Activated CD8-positive, alpha-beta memory T cell treated with anti-CD3 and anti-CD28 coated beads for 24 hours (primary cell): ENCODE results near the gene ARHGEF3.
"Not testable (repeated sequence)": the region's sequence is repeated elsewhere in the genome, so short reads cannot be mapped to it uniquely, and the experiment has no call there.

Experiments
- DNase-seq: peaks from one replicate; pipeline ENCODE4 v3.0.0-alpha.2; 2020

The ARHGEF3 gene

DNA sequence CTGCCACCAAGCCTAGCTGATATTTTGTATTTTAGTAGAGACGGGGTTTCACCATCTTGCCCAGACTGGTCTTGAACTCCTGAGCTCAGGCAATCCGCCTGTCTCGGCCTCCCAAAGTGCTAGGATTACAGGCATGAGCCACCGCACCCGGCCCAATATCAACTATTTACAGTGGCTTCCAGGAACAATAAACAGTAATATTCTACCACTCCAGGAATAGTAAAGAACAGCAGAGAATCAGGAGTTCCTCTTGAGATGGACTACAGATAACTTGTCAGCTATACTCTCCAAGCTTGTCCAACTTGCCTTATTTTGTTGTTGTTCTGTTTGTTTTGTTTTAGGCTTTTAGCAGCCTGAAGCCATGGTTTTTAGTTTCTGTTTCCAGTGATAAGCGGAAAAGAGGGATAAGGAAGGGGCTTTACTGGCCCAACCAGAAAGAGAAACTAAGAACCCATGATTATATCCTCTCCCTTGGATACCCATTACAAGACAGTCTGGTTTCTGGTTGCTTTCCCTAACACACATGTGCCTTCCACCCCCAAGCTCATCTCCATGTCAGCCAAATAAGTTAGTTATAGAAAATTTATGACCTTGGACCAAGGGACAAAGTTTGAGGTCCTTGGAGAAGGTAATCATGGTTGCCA lies 36.7 kb downstream of the ARHGEF3 start:
- DNase-seq, result peak; percentile 44

DNA sequence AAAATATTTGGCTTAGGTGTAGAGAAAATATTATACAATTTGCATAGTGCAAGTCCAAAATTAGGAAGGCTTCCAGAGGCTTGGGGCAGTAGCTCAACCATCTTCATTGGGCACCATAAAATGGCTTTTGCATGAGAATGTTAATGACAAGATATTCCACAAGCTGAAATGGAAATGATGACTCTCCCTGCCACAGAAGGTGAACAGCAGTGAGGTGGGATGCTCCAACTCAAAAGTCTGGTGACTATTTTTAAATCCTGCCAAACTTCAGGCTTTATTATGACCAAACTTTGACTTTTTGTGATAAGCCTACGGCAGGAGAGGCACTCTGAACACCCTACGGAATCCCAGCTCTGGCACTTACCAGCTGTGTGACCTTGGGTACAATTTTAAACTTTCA lies 37.6 kb downstream of the ARHGEF3 start:
- peak; percentile 37 for DNase-seq

DNA sequence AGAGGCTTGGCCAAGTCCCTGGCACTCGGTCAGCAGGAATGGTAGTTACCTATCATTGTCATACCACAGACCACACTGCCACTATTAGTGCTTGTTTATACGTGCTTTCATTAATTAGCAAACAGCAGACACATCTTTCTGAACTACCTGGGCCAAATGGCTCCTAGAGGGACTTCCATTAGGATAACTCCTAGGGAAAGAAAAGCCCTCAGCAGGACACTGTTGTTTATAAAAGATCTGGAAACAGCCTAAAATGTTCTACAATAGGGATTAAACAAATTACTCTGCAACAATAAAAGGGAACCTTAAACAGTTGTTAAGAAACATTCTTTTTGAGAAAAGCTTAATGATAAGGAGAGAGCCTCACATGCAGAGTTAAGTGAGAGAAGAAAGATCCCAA lies 38.5 kb downstream of the ARHGEF3 start:
- DNase-seq, result peak; percentile 13

DNA sequence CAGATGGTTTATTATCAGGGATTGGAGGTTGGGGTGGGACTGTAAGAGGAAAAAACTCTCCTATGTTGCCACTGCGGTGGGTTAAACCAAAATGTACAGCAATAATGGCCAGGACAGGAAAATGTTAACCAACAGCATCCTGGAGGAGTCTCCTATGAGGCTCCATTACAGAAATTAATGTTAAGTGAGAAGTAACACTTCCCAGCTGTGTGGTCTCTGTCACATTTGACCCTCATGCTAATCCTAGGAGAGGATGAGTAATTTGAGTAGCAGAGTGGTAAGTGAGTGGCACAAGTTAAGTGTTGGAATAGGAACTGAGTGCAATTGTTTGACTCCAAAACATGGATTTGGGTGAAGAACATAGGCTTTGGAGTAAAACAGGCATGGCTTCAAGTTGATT lies 39.0 kb downstream of the ARHGEF3 start:
- DNase-seq, result peak; percentile 19

DNA sequence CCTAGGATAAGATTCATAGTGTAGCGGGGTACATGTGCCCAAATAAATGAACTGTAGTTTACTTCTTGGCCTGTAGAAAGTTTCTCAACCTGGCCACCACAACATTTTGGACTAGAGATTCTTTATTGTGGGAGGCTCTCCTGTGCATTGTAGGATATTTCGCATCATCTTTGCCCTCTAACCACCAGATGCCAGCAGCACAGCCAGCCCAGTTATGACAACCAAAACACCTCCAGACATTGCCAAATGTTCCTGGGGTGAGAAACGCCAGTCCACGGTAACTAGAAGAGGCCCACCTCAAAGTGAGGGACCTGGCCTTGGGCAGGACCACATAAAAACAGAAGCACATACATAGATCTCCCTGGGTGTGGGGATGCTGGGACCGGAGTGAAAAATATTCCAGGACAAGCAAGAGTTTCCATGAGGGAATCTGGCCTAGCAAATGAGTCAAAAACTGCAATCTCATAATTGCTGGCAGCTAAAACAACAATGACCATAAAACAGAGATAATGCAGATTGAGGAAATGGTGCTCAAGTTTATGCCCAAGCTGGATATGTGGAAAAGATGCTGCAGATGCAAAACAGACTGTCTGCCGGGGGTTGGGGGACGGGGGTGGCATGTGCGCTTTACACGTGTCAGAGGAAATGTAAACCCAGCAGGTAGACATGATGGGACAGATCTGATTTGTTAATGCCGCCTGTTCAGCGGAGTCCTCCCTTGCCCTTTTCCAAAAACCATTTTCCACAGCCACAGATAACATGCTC lies 39.7 kb downstream of the ARHGEF3 start:
- peak; percentile 50 for DNase-seq

DNA sequence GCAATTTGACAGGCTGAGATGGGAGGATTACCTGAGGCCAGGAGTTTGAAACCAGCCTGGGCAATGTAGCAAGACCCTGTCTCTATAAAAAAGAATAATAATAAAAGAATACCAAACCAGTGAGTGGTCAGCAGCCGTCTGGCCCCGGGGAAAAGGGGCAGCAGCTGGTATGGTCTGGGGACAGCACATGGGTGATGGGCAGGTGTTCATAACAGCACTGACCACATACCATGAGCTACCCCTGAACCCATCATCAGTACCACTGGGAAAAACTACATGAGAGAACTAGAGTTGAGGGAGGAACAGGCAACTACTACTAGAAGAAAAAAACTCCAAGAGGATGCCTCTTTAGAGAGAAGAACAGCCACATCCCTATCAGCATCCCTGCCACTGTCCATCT lies 40.7 kb downstream of the ARHGEF3 start:
- peak; percentile 17 for DNase-seq

DNA sequence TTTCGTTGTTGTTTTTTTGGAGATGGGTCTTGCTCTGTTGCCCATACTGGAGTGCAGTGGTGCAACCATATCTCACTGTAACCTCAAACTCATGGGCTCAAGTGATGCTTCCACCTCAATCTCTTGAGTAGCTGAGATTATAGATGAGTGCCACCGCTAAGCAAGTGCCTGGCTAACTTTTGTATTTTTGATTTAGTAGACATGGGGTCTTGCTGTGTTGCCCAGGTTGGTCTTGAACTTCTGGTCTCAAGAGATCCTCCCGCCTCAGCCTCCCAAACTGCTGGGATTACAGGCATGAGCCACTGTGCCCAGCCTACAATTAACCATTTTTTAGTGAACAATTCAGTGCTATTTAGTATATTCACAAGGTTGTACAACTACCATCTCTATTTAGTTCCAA lies 42.2 kb downstream of the ARHGEF3 start:
- DNase-seq, result peak; percentile 30

DNA sequence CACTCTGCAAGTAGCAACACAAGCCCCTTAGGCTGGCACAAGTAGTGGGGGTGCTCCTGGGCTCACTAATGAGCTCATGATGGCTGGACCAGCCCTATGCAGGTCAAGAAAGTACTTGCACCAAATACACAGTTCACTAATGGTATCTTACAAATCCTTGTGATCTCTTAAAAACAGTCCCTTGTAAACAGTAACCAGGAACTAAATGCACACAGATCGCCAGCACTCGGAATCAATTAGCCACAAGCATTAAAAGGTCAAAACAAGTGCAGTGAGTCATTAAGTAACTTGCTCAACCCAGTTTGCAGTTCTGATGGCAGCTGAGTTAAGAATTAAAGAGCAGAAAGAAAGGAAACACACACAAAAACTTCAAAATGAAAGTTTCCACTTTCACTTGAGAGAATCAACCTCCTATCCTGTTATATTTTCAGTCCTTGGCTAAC lies 43.2 kb downstream of the ARHGEF3 start:
- DNase-seq, result peak; percentile 66

DNA sequence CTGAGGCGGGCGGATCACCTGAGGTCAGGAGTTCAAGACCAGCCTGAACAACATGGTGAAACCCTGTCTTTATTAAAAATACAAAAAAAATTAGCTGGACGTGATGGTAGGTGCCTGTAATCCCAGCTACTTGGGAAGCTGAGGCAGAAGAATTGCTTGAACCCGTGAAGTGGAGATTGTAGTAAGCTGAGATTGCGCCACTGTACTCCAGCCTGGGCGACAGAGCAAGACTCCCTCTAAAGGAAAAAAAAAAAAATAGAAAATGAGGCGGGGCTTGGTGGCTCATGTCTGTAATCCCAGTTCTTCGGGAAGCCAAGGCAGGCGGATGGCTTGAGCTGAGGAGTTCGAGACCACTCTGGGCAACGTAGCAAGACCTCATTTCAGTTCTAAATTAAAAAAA lies 43.7 kb downstream of the ARHGEF3 start:
- DNase-seq, result not testable (repeated sequence)

DNA sequence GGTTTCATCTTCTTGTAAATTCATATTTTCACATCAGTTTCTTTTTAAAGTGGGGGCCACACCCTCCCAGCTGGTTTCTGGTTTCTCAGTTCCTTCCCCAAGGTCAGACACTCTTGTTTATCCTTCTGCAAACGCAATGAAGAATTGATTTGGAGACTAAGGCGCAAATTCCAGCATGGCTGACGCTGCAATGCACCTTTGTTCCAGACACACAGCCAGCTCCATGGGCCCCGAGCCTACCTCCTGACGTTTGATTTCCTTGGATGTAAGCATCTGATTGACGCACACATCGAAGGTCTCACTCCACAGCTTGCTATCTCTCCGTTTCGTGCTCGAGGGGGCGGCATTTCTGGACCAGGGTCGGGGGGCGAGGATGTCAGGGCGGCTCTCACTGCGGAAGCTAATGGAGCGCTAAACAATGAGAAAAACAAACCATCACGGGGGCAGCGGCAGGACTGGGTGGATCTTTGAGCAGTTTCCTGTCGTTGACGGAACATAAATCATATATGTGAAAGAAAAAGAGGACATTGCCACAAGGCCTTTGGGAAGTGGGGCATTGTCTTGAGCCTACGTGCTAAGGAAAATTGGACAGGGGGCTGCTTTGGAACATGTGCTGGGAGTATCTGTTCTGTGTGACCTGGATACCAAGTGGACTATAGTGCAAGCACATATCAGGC lies 46.9 kb downstream of the ARHGEF3 start:
- DNase-seq, result peak; percentile 63

DNA sequence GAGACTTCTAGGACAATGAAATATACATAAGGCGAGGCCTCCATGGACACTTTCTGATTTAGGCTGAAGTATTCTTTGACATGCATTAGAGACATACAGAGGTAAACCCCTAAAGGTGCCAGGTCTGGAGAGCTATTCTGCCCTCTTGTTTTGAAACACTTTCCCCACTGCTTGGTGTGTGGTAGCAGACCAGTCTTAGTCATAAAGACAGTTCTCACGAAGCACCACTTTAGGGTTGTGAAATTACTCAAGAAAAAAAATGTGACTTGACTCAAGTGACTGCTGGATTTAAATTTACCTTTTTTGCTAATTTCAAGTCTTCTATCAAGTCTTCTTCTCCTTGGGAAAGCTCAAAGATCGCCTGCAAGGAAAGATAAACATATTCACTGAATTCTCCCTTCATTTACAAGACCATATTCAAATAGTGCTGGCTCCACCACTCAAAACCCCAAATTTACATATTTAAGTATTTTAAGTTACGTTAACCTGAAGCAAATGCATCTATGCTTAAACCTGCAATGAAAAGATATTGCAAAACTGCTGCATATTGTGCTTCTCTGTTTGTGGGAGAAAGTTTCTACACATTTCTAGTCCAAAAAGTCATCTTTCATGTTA lies 48.4 kb downstream of the ARHGEF3 start:
- DNase-seq, result peak; percentile 57

DNA sequence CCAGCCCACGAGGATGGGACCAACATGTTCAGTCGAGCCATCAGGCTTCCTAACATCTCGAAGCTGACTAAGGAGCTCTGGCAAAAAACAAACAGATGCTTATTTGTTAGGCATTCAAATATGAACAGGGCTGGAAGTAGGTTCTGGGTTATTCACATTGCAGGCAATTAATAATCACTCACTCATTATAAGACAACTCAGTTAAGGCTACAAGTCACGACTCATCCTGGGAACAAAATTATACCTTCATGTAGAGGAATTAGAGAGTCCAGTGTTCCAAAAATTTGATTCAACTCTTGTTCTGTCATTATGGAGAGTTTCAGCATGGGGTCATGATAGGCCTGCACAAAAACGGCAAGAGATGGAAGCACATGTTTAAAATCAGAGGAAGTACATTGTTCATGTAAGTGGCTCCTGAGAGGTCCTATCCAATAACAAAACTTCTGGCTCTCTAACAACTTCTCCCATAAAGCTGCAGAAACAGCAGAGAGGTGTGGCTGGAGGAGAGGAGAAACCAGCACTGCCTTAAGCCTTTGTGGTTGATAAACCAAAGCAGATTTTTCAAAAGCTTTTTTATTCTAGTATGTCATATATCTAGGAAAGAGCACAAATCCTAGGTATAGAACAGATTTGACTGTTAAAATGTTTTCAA lies 50.6 kb downstream of the ARHGEF3 start:
- DNase-seq, result peak; percentile 5

DNA sequence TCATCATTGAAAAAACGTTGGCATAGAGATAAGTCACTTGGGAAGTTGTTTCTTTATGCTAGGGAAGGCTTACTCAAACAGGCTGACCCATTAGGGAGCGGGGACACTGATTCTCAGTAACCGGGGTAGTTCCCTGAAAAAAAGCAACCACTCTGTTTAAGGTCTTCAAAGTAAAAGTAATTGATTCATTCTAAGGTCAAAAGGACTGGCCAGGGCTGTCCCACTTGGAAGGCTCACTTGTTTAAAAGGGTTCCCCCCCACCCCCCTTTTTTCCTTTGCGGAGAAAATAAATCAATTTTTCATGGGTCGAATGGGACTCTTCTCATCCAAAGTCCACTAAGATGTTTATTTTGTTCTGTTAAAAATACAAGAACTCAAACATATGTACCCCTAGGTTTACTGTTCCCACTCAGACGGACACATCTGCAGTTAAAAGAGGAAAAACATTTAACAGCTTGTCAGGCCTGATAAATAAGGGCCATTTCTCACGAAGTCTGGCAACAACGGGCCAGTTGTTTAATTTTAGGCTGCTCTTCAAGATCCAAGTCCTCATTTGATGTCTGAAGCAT lies 53.0 kb downstream of the ARHGEF3 start:
- peak; percentile 33 for DNase-seq

DNA sequence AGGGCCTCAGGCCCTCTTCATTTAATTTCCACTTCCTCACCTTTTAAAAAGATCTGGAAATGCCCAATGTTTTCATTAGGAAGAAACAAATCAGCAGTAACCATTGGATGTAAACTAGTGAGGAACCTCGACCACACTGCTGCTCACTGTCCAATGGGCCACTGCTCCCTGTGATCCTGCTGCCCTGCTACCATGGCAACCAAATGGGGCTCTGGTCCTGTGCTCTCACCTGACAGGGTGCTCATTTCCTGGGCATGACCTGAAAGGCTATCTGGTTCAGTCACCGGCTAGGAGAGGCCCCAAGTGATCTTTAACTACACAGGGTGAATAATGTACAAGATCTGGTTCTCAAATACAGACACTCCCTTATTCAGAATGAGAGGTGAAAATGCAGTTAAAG lies 54.6 kb downstream of the ARHGEF3 start:
- DNase-seq, result peak; percentile 40

DNA sequence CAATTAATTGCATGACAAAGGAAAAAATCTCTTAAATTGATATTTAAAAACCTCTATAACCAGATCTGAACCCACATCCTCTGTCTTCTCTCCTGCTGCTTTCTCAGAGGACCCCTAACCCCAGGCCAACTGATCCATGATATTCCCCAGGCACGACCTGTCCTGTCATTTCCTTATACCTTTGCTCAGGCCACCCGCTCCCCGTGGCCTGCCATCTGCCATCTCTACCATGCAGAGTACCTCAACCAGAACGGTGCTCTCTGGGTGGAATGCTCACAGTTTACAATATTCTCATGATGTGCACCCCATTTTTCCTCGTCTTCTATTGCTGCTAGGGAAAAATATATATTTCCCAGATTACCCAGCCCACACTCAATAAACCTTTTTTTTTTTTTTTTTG lies 57.7 kb downstream of the ARHGEF3 start:
- peak; percentile 32 for DNase-seq

DNA sequence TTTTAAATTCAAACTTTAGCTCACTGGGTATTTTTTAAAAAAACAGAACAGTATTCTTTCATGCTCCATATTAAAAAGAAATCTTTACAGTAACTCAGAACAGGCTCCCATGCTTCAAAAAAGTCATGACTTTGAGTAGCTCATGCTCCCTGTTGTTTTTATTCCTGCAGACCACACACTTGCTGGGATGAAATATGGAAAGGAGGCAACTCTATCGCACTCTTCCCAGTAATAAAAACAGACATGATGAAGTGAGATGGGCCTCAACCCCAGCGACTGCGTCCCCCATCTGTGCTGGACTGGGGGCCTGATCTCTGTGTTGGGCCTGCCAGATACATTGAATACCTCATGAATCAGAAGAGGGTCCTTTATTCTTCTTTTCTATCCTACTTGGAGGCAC lies 58.9 kb downstream of the ARHGEF3 start:
- DNase-seq, result no peak

DNA sequence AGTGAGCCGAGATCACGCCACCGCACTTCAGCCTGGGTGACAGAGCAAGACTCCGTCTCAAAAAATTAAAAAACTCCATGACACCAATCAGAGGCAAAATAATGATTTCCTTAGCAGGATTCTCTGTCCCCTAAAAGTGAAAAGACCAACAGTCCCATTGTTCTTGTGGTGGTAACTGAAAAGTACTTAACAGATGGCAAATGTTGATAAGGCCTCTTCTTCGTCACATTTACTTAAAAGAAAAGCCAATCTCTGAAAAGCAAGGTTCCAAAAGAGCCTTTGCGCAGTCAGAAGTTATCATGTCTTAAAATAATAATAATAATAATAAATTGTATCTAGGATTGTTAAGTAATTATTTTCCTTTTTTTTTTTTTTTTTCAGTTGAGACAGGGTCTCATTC lies 62.7 kb downstream of the ARHGEF3 start:
- no peak for DNase-seq

DNA sequence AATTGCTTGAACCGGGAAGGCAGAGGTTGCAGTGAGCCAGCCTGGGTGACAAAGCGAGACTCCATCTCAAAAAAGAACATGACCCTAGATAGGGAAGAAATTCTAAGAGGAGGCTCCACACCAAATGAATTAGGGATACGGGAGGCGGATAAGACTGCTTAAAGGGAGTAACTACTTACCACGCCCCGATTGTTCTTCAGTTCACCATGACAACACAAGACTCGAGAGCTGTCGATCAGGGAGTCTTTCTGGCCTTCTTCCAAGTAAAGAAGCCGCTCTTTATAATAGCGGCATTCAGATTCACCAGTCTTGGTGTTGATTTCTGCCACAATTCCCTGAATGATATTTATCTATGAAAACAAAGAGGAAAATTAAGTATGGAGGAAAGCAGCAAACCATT lies 64.7 kb downstream of the ARHGEF3 start:
- DNase-seq, result no peak

DNA sequence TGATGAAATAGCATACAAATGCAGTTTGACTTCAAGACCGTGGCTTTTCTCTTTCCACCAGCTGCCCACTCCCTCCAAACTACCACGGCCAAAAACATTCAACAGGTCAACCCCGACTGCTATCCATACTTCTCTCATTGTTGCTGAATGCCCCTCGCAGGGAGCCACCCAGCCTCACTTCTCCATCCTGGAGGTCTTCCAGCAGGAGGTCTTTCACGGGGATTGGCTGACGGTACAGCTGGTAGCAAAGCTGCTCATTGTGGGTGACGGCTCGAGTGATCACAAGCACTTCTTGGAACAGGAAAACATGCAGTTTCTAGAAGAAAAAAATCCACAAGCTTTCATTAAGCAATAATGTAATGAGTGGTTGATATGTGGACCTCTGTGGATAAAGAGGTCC lies 69.6 kb downstream of the ARHGEF3 start:
- DNase-seq, result no peak

DNA sequence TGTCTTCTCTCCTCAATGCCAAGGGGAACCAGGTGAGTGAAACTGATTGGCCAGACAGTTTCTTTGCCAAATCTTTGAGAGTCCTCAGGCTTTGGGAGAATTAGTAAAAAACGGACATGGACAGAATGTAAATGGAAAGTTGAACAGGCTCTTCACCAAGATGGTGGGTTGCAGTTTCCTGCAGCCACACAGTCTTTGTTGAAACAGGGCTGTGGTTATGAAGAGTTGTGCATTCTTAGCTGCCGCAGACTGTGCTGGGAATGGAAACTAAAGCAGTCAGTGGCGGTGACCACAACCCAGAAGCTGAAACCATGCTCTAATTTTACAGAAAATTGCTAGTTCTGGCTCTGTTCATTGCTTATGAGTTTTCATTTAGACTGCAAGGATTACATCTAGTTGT lies 76.6 kb downstream of the ARHGEF3 start:
- DNase-seq, result peak; percentile 76

DNA sequence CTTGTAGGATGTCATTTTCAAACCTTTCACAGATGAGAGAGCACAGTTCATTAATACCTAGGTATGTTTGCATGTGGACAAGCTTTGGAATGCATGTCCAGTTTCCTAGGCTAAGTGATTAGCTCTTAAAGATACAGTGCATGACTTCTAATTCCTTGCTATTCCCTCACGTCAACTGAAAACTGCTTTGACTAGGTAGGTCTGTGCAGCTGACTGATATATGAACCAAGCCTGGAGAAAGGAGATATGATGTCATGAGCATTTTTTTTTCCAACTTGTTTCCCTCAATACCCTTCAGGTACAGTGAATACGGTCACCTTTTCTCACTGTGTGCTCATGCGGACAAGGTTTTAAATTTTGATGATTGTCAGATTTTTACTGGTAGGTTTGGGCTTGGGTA lies 77.1 kb downstream of the ARHGEF3 start:
- peak; percentile 11 for DNase-seq

DNA sequence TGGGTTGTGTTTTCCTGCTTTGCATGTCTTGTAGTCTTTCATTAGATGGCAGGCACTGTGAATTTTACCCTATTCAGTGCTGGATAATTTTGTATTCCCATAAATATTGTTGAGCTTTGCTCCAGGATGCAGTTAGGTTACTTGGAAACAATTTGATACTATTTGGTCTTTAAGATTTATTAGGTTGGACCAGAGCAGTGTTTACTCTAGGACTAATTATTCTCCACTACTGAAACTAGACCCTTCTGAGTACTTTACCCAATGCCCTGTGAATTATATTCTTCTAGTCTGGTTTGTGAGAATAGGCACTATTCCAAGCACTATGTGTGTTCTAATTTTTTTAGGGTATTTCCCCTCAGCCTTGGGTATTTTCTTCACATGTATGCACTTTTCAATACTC lies 80.9 kb downstream of the ARHGEF3 start:
- no peak for DNase-seq

DNA sequence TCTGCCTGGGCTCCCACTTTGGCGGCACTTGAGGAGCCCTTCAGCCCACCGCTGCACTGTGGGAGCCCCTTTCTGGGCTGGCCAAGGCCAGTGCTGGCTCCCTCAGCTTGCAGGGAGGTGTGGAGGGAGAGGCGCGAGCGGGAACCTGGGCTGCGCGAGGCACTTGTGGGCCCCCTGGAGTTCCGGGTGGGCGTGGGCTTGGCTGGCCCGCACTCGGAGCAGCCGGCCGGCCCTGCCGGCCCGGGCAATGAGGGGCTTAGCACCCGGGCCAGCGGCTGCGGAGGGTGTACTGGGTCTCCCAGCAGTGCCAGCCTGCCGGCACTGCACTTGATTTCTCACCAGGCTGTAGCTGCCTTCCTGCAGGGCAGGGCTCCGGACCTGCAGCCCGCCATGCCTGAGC lies 82.9 kb downstream of the ARHGEF3 start:
- not testable (repeated sequence) for DNase-seq
